ENCODE data around the gene LGALS3BP.

GRCh38 chr17:78967782-78968362 is 11.9 kb downstream of the LGALS3BP start:
- TF ChIP-seq CTCF (IDR thresholded peaks at IDR 0.05) = no peak
- TF ChIP-seq POLR2A (IDR thresholded peaks at IDR 0.05) = no peak

Measured in tibial nerve (tissue), 3 donors.